Keratinocyte (primary cell): ENCODE results near the gene C2orf42.

Experiments used
- EZH2 ChIP-seq: IDR thresholded peaks from one replicate; pipeline ENCODE4 v1.6.1; 2012; ENCODE audit warnings: inconsistent platforms, mild to moderate bottlenecking, low read length, moderate library complexity
- TF ChIP-seq, protein P1 (sequence below), 3 experiments: IDR thresholded peaks in 1 of 3; conservative IDR thresholded peaks in 1 of 3; optimal IDR thresholded peaks in 1 of 3; 2 replicates in 2 of 3; 3 replicates in 1 of 3; pipeline versions ENCODE3 to v1.5.1; 2011; ENCODE audit warnings: low read length in 3 of 3, mild to moderate bottlenecking in 3 of 3, moderate library complexity in 2 of 3, control low read depth in 1 of 3, inconsistent platforms in 1 of 3; ENCODE audit not compliant: insufficient read depth in 2 of 3; ENCODE audit errors: extremely low read depth in 1 of 3

DNA sequence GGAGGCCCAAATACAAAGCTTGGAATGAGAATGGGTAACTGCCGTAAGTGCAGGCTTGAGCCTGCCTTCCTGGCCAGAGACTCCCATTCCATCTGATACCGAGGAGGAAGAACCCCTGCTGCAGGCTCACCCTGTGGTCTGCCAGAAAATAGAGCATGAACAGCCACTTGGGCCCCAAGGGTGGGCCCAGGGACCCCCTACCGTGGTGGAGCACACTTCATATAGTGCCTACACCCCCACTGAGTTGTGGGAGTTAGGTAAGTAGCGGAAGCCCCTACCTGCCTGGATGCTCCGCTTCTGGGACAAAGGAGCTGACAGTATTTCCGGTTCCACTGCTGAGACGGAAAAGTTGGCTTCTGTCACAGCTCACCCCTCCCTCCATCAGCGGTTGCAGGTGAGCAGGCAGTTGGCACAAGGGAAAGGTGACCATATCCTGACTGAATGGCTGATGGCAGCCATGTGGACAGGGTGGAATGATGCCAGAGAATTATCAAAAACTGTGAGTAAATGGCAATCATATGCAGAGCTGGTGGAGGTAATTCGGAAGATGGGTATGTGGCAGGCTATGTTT lies 11.5 kb upstream of the C2orf42 start:
- no peak for TF ChIP-seq EZH2
- TF ChIP-seq, protein P1, sequence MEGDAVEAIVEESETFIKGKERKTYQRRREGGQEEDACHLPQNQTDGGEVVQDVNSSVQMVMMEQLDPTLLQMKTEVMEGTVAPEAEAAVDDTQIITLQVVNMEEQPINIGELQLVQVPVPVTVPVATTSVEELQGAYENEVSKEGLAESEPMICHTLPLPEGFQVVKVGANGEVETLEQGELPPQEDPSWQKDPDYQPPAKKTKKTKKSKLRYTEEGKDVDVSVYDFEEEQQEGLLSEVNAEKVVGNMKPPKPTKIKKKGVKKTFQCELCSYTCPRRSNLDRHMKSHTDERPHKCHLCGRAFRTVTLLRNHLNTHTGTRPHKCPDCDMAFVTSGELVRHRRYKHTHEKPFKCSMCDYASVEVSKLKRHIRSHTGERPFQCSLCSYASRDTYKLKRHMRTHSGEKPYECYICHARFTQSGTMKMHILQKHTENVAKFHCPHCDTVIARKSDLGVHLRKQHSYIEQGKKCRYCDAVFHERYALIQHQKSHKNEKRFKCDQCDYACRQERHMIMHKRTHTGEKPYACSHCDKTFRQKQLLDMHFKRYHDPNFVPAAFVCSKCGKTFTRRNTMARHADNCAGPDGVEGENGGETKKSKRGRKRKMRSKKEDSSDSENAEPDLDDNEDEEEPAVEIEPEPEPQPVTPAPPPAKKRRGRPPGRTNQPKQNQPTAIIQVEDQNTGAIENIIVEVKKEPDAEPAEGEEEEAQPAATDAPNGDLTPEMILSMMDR (optimal IDR thresholded peaks at IDR 0.05 in 1 of 3, IDR thresholded peaks at IDR 0.05 in 1 of 3, conservative IDR thresholded peaks at IDR 0.05 in 1 of 3; ENCODE audit: extremely low read depth in 1 of 3, insufficient read depth in 2 of 3, low read length in 3 of 3), result no peak
